Adrenal gland (tissue), 5 donors: Measurements from ENCODE around the gene IQSEC1.

Source experiments
- POLR2A ChIP-seq, 2 donors: fragments of 450-650 bp; IDR thresholded peaks; one replicate each; pipeline ENCODE4 v1.6.1; 2017; ENCODE audit warnings: antibody characterized with exemption in 2 of 2, mild to moderate bottlenecking in 2 of 2, moderate library complexity in 1 of 2
- TF ChIP-seq, protein P1 (sequence below), 6 experiments: fragments of 450-650 bp in 4 of 6; fragments of 200-600 bp in 2 of 6; sonication (generic) in 1 of 6; IDR thresholded peaks; 1 replicate in 5 of 6; 2 replicates in 1 of 6; pipeline versions ENCODE4 v1.5.1 to v1.8.0; 2016 to 2021; ENCODE audit warnings: antibody characterized with exemption in 6 of 6, mild to moderate bottlenecking in 2 of 6, moderate library complexity in 1 of 6
- donor health status: DM: no; HTN: no; CAD: no.

DNA sequence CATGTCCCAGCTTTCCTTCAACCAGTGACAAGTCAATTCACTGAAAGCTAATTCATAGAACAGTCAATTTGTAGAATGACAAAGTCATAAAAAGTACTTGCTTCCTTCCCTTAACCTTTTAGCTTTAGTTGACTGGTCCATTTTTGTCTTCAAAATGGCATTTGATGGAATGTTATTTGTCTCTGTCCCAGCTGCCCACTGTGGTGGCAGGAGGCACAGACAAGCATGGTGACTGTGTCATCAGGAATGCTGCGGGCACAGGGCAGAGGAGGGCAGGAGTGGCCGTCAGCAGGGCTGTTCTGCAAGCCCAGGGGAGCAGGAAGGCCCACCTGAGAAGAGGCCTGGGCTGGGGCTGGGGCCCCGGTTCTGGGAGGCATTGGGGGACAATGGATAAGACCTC lies 10.0 kb downstream of the IQSEC1 start:
- TF ChIP-seq, protein P1, sequence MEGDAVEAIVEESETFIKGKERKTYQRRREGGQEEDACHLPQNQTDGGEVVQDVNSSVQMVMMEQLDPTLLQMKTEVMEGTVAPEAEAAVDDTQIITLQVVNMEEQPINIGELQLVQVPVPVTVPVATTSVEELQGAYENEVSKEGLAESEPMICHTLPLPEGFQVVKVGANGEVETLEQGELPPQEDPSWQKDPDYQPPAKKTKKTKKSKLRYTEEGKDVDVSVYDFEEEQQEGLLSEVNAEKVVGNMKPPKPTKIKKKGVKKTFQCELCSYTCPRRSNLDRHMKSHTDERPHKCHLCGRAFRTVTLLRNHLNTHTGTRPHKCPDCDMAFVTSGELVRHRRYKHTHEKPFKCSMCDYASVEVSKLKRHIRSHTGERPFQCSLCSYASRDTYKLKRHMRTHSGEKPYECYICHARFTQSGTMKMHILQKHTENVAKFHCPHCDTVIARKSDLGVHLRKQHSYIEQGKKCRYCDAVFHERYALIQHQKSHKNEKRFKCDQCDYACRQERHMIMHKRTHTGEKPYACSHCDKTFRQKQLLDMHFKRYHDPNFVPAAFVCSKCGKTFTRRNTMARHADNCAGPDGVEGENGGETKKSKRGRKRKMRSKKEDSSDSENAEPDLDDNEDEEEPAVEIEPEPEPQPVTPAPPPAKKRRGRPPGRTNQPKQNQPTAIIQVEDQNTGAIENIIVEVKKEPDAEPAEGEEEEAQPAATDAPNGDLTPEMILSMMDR (IDR thresholded peaks at IDR 0.05) = no peak
- TF ChIP-seq POLR2A (IDR thresholded peaks at IDR 0.05) = no peak
